Activated CD8-positive, alpha-beta T cell treated with anti-CD3 and anti-CD28 coated beads for 36 hours (primary cell): ENCODE results near the gene TMEM141. TPM values are rescaled to one million over a fixed set of nuclear protein-coding genes. Genes with fewer than 3 reads are reported as not detected.
"Not testable (repeated sequence)": the region's sequence is repeated elsewhere in the genome, so short reads cannot be mapped to it uniquely, and the experiment has no call there.

Experiments used
- ATAC-seq: fragments of 200-7000 bp; cut with Tn5 transposase; one replicate; pipeline ENCODE4 v1.10.0; 2021; ENCODE audit warnings: mild to moderate bottlenecking, moderate library complexity
- CTCF ChIA-PET: fragments of 350-600 bp; sonication (Branson Sonifier 250); formaldehyde crosslinking; loops from one replicate; lab custom pipeline; 2021; ENCODE audit warnings: antibody characterized with exemption; lab: Charles Lee
- POLR2A ChIA-PET: fragments of 350-600 bp; sonication (Branson Sonifier 250); formaldehyde crosslinking; loops from one replicate; lab custom pipeline; 2021; ENCODE audit warnings: antibody characterized with exemption; lab: Charles Lee
- DNase-seq: peaks from one replicate; pipeline ENCODE4 v3.0.0-alpha.2; 2020
- H3K27ac Mint-ChIP-seq: one replicate; pipeline ENCODE4 v1.8.0; 2021; ENCODE audit warnings: mild to moderate bottlenecking, mixed read lengths
- H3K27me3 Mint-ChIP-seq: one replicate; pipeline ENCODE4 v1.8.0; 2021; ENCODE audit warnings: mixed read lengths
- H3K36me3 Mint-ChIP-seq: one replicate; pipeline ENCODE4 v1.8.0; 2021; ENCODE audit warnings: low read depth, mixed read lengths
- H3K4me1 Mint-ChIP-seq: one replicate; pipeline ENCODE4 v1.8.0; 2021; ENCODE audit warnings: low read depth, mixed read lengths
- H3K4me3 Mint-ChIP-seq: one replicate; pipeline ENCODE4 v1.8.0; 2021; ENCODE audit warnings: mild to moderate bottlenecking, moderate library complexity, mixed read lengths
- H3K9me3 Mint-ChIP-seq: one replicate; pipeline ENCODE4 v1.8.0; 2021; ENCODE audit warnings: mixed read lengths
- intact Hi-C: fragments of 100-400 bp; cut with micrococcal nuclease; formaldehyde crosslinking; loops from one replicate; pipeline ENCODE4 v1.10.0; 2022
- total RNA-seq, 2 experiments: library from RNA; stranded (reverse); gene quantifications; one replicate each; pipeline ENCODE4 v1.2.3, GENCODE V29; 2021
- TF ChIP-seq, protein P1 (sequence below): fragments of 200-600 bp; IDR thresholded peaks from one replicate; pipeline ENCODE4 v1.8.0; 2022; ENCODE audit warnings: antibody characterized with exemption, mild to moderate bottlenecking

TMEM141 gene
- total RNA-seq, 2 experiments from 2014 or later, result 50.6 to 51.1 TPM

DNA sequence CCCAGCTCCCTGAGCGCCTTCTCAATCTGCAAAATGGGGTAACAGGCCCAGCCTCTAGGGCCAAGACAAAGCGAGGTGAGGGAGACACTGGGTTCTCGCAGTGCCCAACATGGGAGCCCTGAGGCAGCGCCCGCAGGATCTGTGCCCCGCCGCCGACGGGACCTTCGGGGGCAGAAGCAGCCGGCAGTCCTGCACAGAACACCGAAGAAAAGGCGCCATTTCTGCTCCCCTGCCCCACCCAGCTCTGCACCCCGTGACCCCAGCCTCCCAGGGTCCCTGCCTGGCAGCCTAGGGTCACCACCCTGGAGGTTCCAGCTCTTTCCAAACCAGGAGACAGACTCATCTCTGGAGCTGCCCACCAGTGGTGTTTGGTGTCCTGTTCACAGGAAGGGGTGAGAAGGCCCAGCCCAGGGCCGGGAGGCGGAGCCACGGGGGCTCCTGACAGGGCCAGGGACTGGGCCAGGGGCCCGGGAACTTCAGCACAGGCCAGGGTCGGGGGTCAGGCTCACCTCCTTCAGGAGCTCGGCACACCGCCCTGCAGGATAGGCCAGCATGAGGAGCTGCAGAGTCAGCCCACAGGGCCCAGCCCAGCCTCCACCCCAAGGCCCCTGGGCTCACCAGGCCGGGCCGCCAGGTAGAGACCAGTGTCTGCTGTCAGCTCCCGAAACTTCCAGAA, 36.4 kb upstream of the TMEM141 start:
- Mint-ChIP-seq H3K27me3 (peaks cover 9% of the 10 kb centered on the region), H3K36me3 (peaks cover 8% of the 10 kb centered on the region), H3K9me3 (peaks cover 34% of the 10 kb centered on the region), H3K4me1 (peaks cover 7% of the 10 kb centered on the region), H3K27ac (no peak overlapping the region), H3K4me3 (no peak overlapping the region)
- ChIA-PET POLR2A (no interaction called here), CTCF (interaction anchor here (1.3 to 2.1 kb wide), 2 partner anchors 11 to 23 kb away, joined by 3 to 6 read pairs; no protein-coding TSS in a partner anchor)
- intact Hi-C loops, result no loop called here
- TF ChIP-seq, protein P1, sequence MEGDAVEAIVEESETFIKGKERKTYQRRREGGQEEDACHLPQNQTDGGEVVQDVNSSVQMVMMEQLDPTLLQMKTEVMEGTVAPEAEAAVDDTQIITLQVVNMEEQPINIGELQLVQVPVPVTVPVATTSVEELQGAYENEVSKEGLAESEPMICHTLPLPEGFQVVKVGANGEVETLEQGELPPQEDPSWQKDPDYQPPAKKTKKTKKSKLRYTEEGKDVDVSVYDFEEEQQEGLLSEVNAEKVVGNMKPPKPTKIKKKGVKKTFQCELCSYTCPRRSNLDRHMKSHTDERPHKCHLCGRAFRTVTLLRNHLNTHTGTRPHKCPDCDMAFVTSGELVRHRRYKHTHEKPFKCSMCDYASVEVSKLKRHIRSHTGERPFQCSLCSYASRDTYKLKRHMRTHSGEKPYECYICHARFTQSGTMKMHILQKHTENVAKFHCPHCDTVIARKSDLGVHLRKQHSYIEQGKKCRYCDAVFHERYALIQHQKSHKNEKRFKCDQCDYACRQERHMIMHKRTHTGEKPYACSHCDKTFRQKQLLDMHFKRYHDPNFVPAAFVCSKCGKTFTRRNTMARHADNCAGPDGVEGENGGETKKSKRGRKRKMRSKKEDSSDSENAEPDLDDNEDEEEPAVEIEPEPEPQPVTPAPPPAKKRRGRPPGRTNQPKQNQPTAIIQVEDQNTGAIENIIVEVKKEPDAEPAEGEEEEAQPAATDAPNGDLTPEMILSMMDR, result no peak
- DNase-seq (no peak), ATAC-seq (no peak)

DNA sequence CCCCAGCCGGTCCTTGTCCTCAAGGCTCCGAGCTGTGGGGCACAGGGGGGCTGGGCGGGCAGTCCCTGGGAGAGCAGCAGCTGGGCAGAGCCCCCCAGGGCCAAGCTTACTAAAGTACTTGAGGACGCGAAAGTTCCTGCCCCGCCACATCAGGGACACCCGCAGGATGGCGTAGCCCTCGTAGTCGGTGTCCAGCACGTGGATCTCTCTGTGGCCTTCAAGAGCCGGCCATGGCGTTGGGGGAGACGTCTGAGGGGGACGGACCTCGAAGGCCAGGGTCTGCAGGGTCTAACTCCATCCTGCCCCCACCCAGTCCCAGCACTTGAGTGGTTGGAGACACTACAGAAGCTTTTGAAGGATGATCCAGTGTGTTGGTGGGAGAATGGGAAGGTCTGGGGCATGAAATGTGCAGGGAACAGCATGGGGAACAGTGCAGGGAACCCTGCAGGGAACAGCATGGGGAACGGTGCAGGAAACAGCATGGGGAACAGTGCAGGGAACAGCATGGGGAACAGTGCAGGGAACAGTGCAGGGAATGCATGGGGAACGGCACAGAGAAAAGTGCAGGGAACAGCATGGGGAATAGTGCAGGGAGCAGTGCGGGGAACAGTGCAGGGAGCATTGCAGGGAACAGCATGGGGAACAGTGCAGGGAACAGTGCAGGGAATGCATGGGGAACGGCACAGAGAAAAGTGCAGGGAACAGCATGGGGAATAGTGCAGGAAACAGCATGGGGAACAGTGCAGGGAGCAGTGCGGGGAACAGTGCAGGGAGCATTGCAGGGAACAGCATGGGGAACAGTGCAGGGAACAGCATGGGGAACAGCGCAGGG, 35.6 kb upstream of the TMEM141 start:
- H3K36me3 Mint-ChIP-seq, H3K4me1 Mint-ChIP-seq, POLR2A ChIA-PET, H3K4me3 Mint-ChIP-seq, ATAC-seq, intact Hi-C loops, H3K27ac Mint-ChIP-seq, DNase-seq: not testable (repeated sequence)
- CTCF ChIA-PET, result interaction anchor here (1.3 to 2.1 kb wide), 2 partner anchors 11 to 23 kb away, joined by 3 to 6 read pairs; no protein-coding TSS in a partner anchor
- H3K9me3 Mint-ChIP-seq, result peaks cover 34% of the 10 kb centered on the region
- H3K27me3 Mint-ChIP-seq, result peaks cover 11% of the 10 kb centered on the region

DNA sequence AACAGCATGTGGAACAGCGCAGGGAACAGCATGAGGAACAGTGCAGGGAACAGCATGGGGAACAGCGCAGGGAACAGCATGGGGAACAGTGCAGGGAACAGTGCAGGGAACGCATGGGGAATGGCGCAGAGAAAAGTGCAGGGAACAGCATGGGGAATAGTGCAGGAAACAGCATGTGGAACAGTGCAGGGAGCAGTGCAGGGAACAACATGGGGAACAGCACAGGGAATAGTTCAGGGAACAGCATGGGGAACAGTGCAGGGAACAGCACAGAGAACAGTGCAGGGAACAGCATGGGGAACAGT, 35.1 kb upstream of the TMEM141 start:
- intact Hi-C loops, result no loop called here
- Mint-ChIP-seq H3K9me3 (peaks cover 28% of the 10 kb centered on the region), H3K4me3 (no peak overlapping the region), H3K27me3 (peaks cover 11% of the 10 kb centered on the region), H3K4me1 (no peaks in the 10 kb centered on the region), H3K27ac (no peak overlapping the region), H3K36me3 (peaks cover 8% of the 10 kb centered on the region)
- TF ChIP-seq, protein P1, result no peak
- no peak for DNase-seq
- no peak for ATAC-seq
- ChIA-PET CTCF (interaction anchor here (2.1 kb wide), 1 partner anchor 22 kb away, joined by 6 read pairs; no protein-coding TSS in a partner anchor), POLR2A (no interaction called here)

DNA sequence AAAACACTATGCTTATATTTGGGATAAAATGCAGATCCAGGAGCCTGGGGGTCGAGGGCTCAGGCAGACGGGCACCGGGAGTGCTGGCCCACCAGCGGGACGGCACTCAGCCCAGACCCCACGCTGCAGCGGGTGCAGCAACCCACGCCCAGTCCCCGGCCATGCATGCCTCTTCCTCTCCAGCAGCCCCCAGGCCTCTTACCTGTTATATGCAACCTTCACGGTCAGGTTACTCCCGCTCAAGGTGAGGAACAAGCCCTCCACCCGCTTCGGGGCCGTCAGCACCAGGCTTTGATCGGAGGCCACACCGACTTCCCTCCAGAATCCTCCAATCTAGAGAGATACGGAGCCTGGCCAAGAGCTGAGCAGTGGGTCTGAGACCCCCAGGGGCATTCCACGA, 34.3 kb upstream of the TMEM141 start:
- POLR2A ChIA-PET, result interaction anchor here (1.1 kb wide), 1 partner anchor 55 kb away, joined by 4 read pairs; no protein-coding TSS in a partner anchor
- CTCF ChIA-PET, result interaction anchor here (1.0 to 2.5 kb wide), 2 partner anchors 11 to 37 kb away, joined by 3 to 8 read pairs; no protein-coding TSS in a partner anchor
- DNase-seq (no peak), ATAC-seq (no peak)
- no peak overlapping the region for H3K4me3 Mint-ChIP-seq
- intact Hi-C loops, result no loop called here
- H3K27ac Mint-ChIP-seq, result no peak overlapping the region
- TF ChIP-seq, protein P1, result no peak
- peaks cover 3% of the 10 kb centered on the region for H3K36me3 Mint-ChIP-seq
- H3K4me1 Mint-ChIP-seq, result no peaks in the 10 kb centered on the region
- H3K9me3 Mint-ChIP-seq, result peaks cover 21% of the 10 kb centered on the region
- peaks cover 14% of the 10 kb centered on the region for H3K27me3 Mint-ChIP-seq

DNA sequence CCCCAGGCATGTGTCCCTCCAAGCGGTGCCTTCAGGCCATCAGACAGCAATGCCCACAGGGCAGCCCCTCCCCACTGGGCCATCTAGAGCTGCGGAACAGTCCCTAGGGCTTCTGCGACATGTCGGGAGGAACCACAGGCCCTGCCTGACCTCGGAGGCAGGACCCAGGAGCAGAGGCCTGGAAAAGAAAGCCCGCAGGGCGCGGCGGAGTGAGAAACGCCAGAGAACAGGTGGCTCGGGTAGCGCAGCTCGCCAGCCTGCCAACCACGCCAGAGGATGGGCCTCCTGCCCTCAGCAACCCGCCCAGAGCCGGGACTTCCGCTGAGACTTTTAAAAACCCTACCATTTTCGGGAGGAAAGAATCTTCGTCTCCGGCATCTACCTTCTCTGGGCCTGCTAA, 33.8 kb upstream of the TMEM141 start:
- Mint-ChIP-seq H3K4me3 (no peak overlapping the region), H3K9me3 (peaks cover 16% of the 10 kb centered on the region), H3K36me3 (peaks cover 2% of the 10 kb centered on the region), H3K27me3 (peaks cover 13% of the 10 kb centered on the region), H3K4me1 (no peaks in the 10 kb centered on the region), H3K27ac (no peak overlapping the region)
- TF ChIP-seq, protein P1, result no peak
- ATAC-seq (no peak), DNase-seq (no peak)
- ChIA-PET POLR2A (interaction anchor here (1.1 kb wide), 1 partner anchor 56 kb away, joined by 4 read pairs; no protein-coding TSS in a partner anchor), CTCF (interaction anchor here (0.8 to 2.5 kb wide), 7 partner anchors 10 to 52 kb away, joined by 3 to 8 read pairs (median 3); no protein-coding TSS in a partner anchor)
- intact Hi-C loops, result no loop called here
